DND-41 (cell line): ENCODE data around the gene CRYL1.

Source experiments
- ATAC-seq: fragments of 200-7000 bp; cut with Tn5 transposase; 3 replicates; pipeline ENCODE4 v1.9.1; 2021; ENCODE audit warnings: low read depth; ENCODE audit not compliant: insufficient read depth
- DNase-seq: peaks from one replicate; pipeline ENCODE4 v3.0.0-alpha.2; 2020
- H2AFZ ChIP-seq: 2 replicates; pipeline ENCODE4 v1.6.0; 2012; ENCODE audit warnings: low read depth, low read length
- H3K27ac ChIP-seq: 2 replicates; pipeline ENCODE4 v1.5.1; 2012; ENCODE audit warnings: low read length, inconsistent platforms
- H3K27me3 ChIP-seq: fragments of 200-600 bp; sonication (generic); 2 replicates; pipeline ENCODE4 v1.6.0; 2012; ENCODE audit warnings: low read length, mild to moderate bottlenecking, inconsistent platforms; ENCODE audit not compliant: insufficient read depth, poor library complexity
- H3K36me3 ChIP-seq: 2 replicates; pipeline ENCODE4 v1.5.1; 2012; ENCODE audit warnings: low read length, inconsistent platforms; ENCODE audit not compliant: insufficient read depth
- H3K4me1 ChIP-seq: 2 replicates; pipeline ENCODE4 v1.5.1; 2012; ENCODE audit warnings: mild to moderate bottlenecking, low read length; ENCODE audit not compliant: insufficient read depth
- H3K4me2 ChIP-seq: 2 replicates; pipeline ENCODE4 v1.6.0; 2012; ENCODE audit warnings: mild to moderate bottlenecking, moderate library complexity, low read length, inconsistent platforms; ENCODE audit not compliant: insufficient read depth
- H3K4me3 ChIP-seq, 2 experiments: fragments of 200-600 bp in 1 of 2; shearing (Covaris generic) in 1 of 2; 2 replicates each; pipeline ENCODE4 v1.5.1; 2012 to 2016; ENCODE audit warnings: inconsistent platforms in 2 of 2, low read length in 2 of 2, mild to moderate bottlenecking in 2 of 2, low read depth in 1 of 2, moderate library complexity in 1 of 2
- H3K79me2 ChIP-seq: 2 replicates; pipeline ENCODE4 v1.6.0; 2012; ENCODE audit warnings: low read length, inconsistent platforms; ENCODE audit not compliant: insufficient read depth
- H3K9ac ChIP-seq: 2 replicates; pipeline ENCODE4 v1.6.0; 2012; ENCODE audit warnings: low read depth, mild to moderate bottlenecking, inconsistent platforms, low read length, moderate library complexity
- H3K9me3 ChIP-seq: 2 replicates; pipeline ENCODE4 v1.5.1; 2012; ENCODE audit warnings: low read length, moderate library complexity, mild to moderate bottlenecking, inconsistent platforms; ENCODE audit not compliant: insufficient read depth, severe bottlenecking
- H4K20me1 ChIP-seq: 2 replicates; pipeline ENCODE4 v1.6.0; 2012; ENCODE audit warnings: low read length; ENCODE audit not compliant: insufficient read depth
- CTCF ChIP-seq: IDR thresholded peaks from 2 replicates; pipeline ENCODE4 v1.5.1; 2012; ENCODE audit warnings: borderline replicate concordance, low read length, moderate library complexity, mild to moderate bottlenecking; ENCODE audit not compliant: poor library complexity, severe bottlenecking; ENCODE audit errors: extremely low read depth
- EZH2 ChIP-seq: IDR thresholded peaks from 3 replicates; pipeline ENCODE4 v1.6.1; 2012; ENCODE audit warnings: borderline replicate concordance, low read depth, mild to moderate bottlenecking, moderate library complexity, low read length, inconsistent platforms; ENCODE audit not compliant: severe bottlenecking

The CRYL1 gene

GRCh38 chr13:20477394-20477793 lies 48.3 kb downstream of the CRYL1 start:
- TF ChIP-seq EZH2 (no peak), CTCF (no peak)
- Histone ChIP-seq H3K9ac (no peak overlapping the region), H3K79me2 (no peaks in the 10 kb centered on the region), H3K27ac (no peak overlapping the region), H2AFZ (no peak overlapping the region), H3K27me3 (no peaks in the 10 kb centered on the region), H3K4me2 (no peak overlapping the region), H4K20me1 (no peaks in the 10 kb centered on the region), H3K4me3 (no peak overlapping the region), H3K9me3 (no peaks in the 10 kb centered on the region), H3K36me3 (no peaks in the 10 kb centered on the region), H3K4me1 (peaks cover 23% of the 10 kb centered on the region)
- DNase-seq (no peak), ATAC-seq (no peak)

GRCh38 chr13:20475927-20476691 lies 49.5 kb downstream of the CRYL1 start:
- Histone ChIP-seq H2AFZ (peak overlapping the region; percentile 28; the same call in 1 of the 2 replicates), H3K36me3 (no peaks in the 10 kb centered on the region), H3K4me3 (no peak overlapping the region), H3K4me1 (peaks cover 23% of the 10 kb centered on the region), H3K79me2 (no peaks in the 10 kb centered on the region), H3K27ac (peak overlapping the region; percentile 57), H3K27me3 (no peaks in the 10 kb centered on the region), H3K9me3 (no peaks in the 10 kb centered on the region), H4K20me1 (no peaks in the 10 kb centered on the region), H3K9ac (peak overlapping the region; percentile 21), H3K4me2 (peak overlapping the region; percentile 52)
- DNase-seq (peak; percentile 85), ATAC-seq (peak; percentile 98)
- no peak for TF ChIP-seq EZH2
- TF ChIP-seq CTCF = no peak

GRCh38 chr13:20474515-20474914 lies 51.1 kb downstream of the CRYL1 start:
- Histone ChIP-seq H3K36me3 (no peaks in the 10 kb centered on the region), H3K4me2 (no peak overlapping the region), H3K79me2 (no peaks in the 10 kb centered on the region), H3K27me3 (no peaks in the 10 kb centered on the region), H3K9ac (no peak overlapping the region), H3K4me1 (peaks cover 23% of the 10 kb centered on the region), H4K20me1 (no peaks in the 10 kb centered on the region), H3K9me3 (no peaks in the 10 kb centered on the region), H3K4me3 (no peak overlapping the region), H2AFZ (no peak overlapping the region), H3K27ac (no peak overlapping the region)
- ATAC-seq = no peak
- DNase-seq = no peak
- no peak for TF ChIP-seq CTCF
